Psoas muscle (tissue), 8 donors: ENCODE measurements around the gene HDAC8. TPM values are rescaled to one million over a fixed set of nuclear protein-coding genes. Genes with fewer than 3 reads are reported as not detected.

Experiments used
- ATAC-seq, 4 donors: fragments of 200-7000 bp; cut with Tn5 transposase; one replicate each; pipeline ENCODE4 v1.9.1; 2020; ENCODE audit warnings: moderate library complexity in 3 of 4, mild to moderate bottlenecking in 2 of 4
- DNase-seq, 2 donors: peaks; one replicate each; pipeline ENCODE4 v3.0.0-alpha.2; 2020
- H3K27ac ChIP-seq: fragments of 200-600 bp; one replicate; pipeline ENCODE4 v1.8.0; 2022
- H3K27me3 ChIP-seq, 3 donors: fragments of 200-600 bp in 1 of 3; one replicate each; pipeline versions ENCODE4 v1.6.1 to v1.8.0; 2013 to 2022; ENCODE audit warnings: low read length in 2 of 3, mild to moderate bottlenecking in 2 of 3, moderate library complexity in 1 of 3; ENCODE audit not compliant: insufficient read depth in 3 of 3
- H3K36me3 ChIP-seq, 2 donors: fragments of 200-600 bp in 1 of 2; one replicate each; pipeline versions ENCODE4 v1.6.1 to v1.8.0; 2013 to 2022; ENCODE audit warnings: low read depth in 1 of 2, mild to moderate bottlenecking in 1 of 2, moderate library complexity in 1 of 2; ENCODE audit not compliant: insufficient read depth in 1 of 2
- H3K4me1 ChIP-seq: fragments of 200-600 bp; one replicate; pipeline ENCODE4 v1.8.0; 2022
- H3K4me3 ChIP-seq: fragments of 200-600 bp; one replicate; pipeline ENCODE4 v1.8.0; 2022; ENCODE audit warnings: mild to moderate bottlenecking
- H3K9me3 ChIP-seq: fragments of 200-600 bp; one replicate; pipeline ENCODE4 v1.8.0; 2022
- WGBS, 3 donors: extraction: QIAGEN DNeasy Blood & Tissue Kit; methylation state at CpG; one replicate each; pipeline versions ENCODE4 v1.1.6 to v1.1.7; 2013; 5-methylcytosine and 5-hydroxymethylcytosine counted together
- intact Hi-C, 2 donors: fragments of 100-400 bp; cut with DNase I; formaldehyde crosslinking; loops; one replicate each; pipeline versions ENCODE4 v1.11.0 to v1.14.2; 2022
- long read RNA-seq, 2 donors: library from polyadenylated mRNA; unstranded; transcript quantifications; one replicate each; pipeline ENCODE4 v2.0.0, GENCODE V29; 2021
- polyA plus RNA-seq, 3 donors: library from polyadenylated mRNA; stranded (reverse); fragments of 200-250 nt; gene quantifications; one replicate each; pipeline ENCODE4 v1.2.3, GENCODE V29; 2013
- total RNA-seq, 4 donors: library from RNA; stranded (reverse); fragmentation: NEBNext Ultra II Directional in 2 of 4; extraction: Animal tissue kit (Norgen Biotek cat#: 25700) in 2 of 4; gene quantifications; one replicate each; pipeline versions ENCODE4 v1.2.1 to v1.2.4, GENCODE V29; 2021 to 2023
- TF ChIP-seq, protein P1 (sequence below): fragments of 200-600 bp; IDR thresholded peaks from one replicate; pipeline ENCODE4 v1.8.0; 2022; ENCODE audit warnings: antibody characterized with exemption
- donor health status: healthy with polysubstance abuse.
- donor health status: DM: no; HTN: no; CAD: no; lungs with moderate emphysema.
- donor health status: Bipolar disorder and iron deficiency.
- donor health status: healthy.
- donor health status: DM: yes; HTN: yes; CAD: no.
- donor health status: DM: no; HTN: no; CAD: no.
- donor health status: DM: no; HTN: no; CAD: no.
- donor health status: DM: yes; HTN: yes; CAD: no.

Gene HDAC8
- total RNA-seq (10 to 100 TPM; 10.8 to 17.5 (median 12.2) TPM), polyA plus RNA-seq (1 to 10 TPM; 5.8 to 9.9 (median 6.7) TPM)
- long read RNA-seq, donor 1, partial matches to known transcripts = 0 of 1 reads
- long read RNA-seq, donor 1, other reads (novel, unspliced or antisense) = 0 of 1 reads
- long read RNA-seq, donor 2, partial matches to known transcripts = 0 of 6 reads
- long read RNA-seq, donor 2, other reads (novel, unspliced or antisense) = 0 of 6 reads

DNA sequence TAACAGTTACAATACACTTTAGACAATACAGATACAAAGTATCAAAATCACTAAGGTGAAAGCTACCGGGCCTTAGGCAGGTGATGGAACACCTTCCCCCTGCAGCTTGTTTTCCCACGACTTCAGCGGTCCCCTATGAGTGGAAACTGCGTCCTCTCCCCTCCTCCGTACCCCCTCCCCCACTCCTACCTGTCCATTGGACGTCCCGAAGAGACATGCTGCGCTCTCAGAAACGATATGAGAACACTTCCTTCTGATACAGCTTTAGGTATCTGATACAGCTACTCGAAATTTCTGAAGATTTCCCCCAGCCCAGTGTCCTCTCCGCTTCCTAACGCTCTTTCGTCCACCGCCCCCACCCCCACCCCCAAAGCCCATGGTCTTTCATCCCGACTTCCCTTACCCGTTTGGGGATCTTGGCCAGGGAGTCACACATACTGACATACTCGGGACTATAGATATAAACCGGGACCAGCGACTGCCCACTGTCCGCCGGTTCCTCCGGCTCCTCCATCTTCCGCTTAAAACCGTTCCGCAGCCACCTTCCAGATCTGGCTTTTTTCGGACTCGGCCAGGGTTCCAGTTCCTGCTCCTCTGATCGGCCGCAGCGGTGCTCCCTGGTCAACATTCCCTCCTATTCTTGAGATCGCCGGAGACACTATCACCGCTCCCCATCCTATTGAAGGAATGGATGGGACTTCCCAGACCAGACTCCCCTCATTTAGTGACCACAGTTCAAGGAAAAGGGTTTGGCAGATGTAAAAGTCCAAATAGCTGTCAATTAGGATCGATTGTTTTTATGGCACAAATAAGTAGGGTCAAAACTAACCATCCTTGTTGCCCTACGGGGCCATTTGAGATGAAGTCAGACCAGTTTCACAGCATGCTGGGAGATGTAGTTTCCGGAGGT lies at the start of gene HDAC8:
Gene HDAC8 (minus strand): TSS at position 596 of the 910 bp plus-strand sequence. CDS start 82 bp downstream, at position 514.
- peaks cover 0 to 4% (median 0%) of the 10 kb centered on the region in 3 donors for H3K27me3 ChIP-seq
- intact Hi-C loops = no loop called here
- DNase-seq (peak; percentile 72 to 76), ATAC-seq (peak; percentile 74 to 86 (median 78))
- H3K9me3 ChIP-seq = no peaks in the 10 kb centered on the region
- no peaks in the 10 kb centered on the region for H3K4me1 ChIP-seq
- TF ChIP-seq, protein P1, sequence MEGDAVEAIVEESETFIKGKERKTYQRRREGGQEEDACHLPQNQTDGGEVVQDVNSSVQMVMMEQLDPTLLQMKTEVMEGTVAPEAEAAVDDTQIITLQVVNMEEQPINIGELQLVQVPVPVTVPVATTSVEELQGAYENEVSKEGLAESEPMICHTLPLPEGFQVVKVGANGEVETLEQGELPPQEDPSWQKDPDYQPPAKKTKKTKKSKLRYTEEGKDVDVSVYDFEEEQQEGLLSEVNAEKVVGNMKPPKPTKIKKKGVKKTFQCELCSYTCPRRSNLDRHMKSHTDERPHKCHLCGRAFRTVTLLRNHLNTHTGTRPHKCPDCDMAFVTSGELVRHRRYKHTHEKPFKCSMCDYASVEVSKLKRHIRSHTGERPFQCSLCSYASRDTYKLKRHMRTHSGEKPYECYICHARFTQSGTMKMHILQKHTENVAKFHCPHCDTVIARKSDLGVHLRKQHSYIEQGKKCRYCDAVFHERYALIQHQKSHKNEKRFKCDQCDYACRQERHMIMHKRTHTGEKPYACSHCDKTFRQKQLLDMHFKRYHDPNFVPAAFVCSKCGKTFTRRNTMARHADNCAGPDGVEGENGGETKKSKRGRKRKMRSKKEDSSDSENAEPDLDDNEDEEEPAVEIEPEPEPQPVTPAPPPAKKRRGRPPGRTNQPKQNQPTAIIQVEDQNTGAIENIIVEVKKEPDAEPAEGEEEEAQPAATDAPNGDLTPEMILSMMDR = no peak
- H3K27ac ChIP-seq = peak within 1 kb of the TSS; percentile 77
- 0 to 26% (median 1%) methylated on average over 27 to 36 of the region's 36 CpGs for WGBS, 3 donors
- peaks cover 0 to 23% of the 10 kb centered on the region in 2 donors for H3K36me3 ChIP-seq
- peak within 1 kb of the TSS; percentile 68 for H3K4me3 ChIP-seq

DNA sequence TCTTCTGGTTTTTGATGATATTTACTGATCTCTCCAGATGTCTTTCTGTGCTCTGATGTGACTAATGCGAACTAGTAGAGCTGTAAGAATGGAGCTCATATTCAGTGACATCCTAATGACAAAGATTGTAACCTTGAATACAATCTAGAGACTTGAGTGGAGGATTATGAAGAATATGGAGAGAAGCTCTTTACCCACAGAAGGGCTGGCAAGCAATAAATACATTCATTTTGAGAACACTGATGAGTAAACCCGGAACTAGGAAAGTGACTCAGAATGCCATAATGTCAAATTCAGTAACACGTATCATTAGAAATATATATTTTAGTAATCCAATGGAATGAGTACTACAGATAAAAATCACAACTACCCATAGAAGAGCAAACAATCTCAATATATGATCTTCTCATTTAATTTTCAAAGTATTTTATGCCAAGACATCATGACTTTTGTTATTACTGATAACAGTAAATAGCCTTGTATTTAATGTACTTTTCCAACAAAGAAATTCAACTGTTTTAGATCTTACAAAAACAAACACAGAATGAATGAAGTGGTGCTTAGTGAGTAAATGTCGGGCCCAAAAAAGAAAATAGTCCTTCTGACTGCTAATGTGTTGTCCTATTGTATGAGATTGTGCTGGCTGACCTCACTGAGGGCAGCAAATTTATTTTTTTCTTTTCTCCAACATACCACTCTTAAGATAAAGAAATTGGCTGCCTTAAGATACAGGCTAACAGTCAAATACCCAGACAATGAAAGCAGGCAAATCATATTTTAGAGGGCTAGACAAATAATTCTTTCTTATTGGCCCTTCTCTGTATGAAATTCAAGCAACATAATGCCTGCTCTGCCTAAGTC lies 49.2 kb upstream of the HDAC8 start:
- TF ChIP-seq, protein P1 = no peak
- ATAC-seq = peak in 2 of 4 donors; percentile 14 to 21
- Histone ChIP-seq H3K9me3 (no peaks in the 10 kb centered on the region), H3K27ac (peak overlapping the region; percentile 72), H3K27me3 (peaks cover 0 to 5% (median 0%) of the 10 kb centered on the region in 3 donors), H3K4me1 (no peaks in the 10 kb centered on the region), H3K4me3 (no peak overlapping the region), H3K36me3 (peaks cover 0 to 21% of the 10 kb centered on the region in 2 donors)
- intact Hi-C loops = no loop called here
- WGBS, 3 donors = 71 to 91% (median 89%) methylated on average over 4 of the region's 4 CpGs
- DNase-seq = no peak

DNA sequence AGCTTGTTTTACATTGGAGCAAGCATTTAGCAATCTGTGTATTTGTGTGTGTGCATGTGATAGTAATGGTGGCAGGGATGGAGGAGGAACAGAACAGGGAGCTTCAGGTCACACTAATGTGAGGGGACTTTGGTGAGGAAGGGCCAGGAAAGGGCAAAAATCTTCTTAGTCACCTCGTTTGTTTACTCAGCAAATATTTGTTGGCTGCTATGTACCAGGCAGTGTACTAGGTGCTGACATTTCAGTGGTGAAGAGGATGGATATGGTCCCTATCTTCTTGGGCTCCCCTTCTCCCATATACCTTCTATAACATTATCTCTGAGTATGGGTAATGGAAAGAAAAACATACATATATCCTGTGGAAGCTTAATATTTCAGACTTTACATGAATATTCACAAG lies 48.5 kb upstream of the HDAC8 start:
- no peak for DNase-seq
- TF ChIP-seq, protein P1 = no peak
- peak overlapping the region; percentile 72 for H3K27ac ChIP-seq

DNA sequence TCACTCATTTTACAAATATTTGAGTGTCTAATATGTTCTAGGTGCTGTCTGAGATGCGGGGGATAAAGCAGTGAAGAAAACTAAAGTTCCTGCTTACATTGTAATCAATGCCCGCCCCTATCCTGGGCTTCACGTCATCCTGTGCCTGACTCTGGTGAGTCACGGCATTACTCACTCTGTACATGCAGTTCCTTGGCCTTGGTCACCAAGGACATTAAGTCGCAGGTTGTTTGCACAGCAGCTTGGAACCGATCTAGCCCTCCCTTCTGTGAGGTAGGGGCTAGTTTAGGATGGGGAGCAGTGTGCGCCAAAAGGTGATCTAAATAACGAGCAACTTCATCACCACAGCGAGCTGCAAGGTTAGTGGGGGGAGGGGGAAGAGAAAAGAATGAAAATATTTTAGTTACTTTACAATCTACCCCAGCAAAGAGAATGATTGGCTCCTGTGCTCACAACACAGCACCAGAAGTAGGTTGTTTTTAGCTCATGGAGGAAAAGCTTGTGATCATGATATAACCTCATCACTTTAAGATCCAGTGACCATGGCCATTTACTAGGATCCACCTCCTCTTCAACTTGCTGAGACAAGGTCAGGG lies 48.0 kb upstream of the HDAC8 start:
- 50 to 70% (median 62%) methylated on average over 9 of the region's 9 CpGs for WGBS, 3 donors
- peak; percentile 94 to 99 (median 96) for ATAC-seq
- Histone ChIP-seq H3K4me3 (no peak overlapping the region), H3K27ac (peak overlapping the region; percentile 72), H3K36me3 (peaks cover 0 to 11% of the 10 kb centered on the region in 2 donors), H3K4me1 (no peaks in the 10 kb centered on the region), H3K27me3 (peaks cover 0 to 2% (median 0%) of the 10 kb centered on the region in 3 donors), H3K9me3 (no peaks in the 10 kb centered on the region)
- DNase-seq = peak; percentile 33 to 70
- intact Hi-C loops = no loop called here
- TF ChIP-seq, protein P1 = no peak

More for the DNA sequence above, 48.5 kb upstream of the HDAC8 start:
- H3K4me1 ChIP-seq = no peaks in the 10 kb centered on the region
- intact Hi-C loops = no loop called here
- peaks cover 0 to 15% of the 10 kb centered on the region in 2 donors for H3K36me3 ChIP-seq
- H3K4me3 ChIP-seq = no peak overlapping the region
- peaks cover 0 to 5% (median 0%) of the 10 kb centered on the region in 3 donors for H3K27me3 ChIP-seq
- 29 to 54% (median 44%) methylated on average over 1 of the region's 1 CpG for WGBS, 3 donors
- ATAC-seq = peak in 3 of 4 donors; percentile 36 to 47 (median 37)
- H3K9me3 ChIP-seq = no peaks in the 10 kb centered on the region
